ENCODE data around the gene SPATA46.
A peak's percentile ranks its signal among the peaks of the same experiment; 100 is the strongest.
"Not testable (repeated sequence)": the region's sequence is repeated elsewhere in the genome, so short reads cannot be mapped to it uniquely, and the experiment has no call there.

The SPATA46 gene

DNA sequence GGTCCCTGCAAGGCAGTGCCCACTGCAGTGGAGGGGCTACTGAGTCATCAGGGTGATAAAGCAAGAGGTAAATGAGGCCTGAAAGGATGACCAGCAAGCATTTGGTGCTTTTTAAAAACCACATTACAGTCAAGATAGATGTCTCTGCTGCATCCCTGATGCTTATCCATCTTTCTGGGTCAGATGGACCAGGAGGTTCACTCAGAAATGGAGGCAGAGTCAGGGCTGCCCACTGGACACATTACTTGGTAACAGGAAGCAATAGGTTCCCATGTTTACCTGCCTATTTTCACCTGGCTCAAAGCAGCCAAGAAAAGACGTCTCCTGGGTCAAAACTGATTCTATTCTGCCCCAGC is 3.6 kb downstream of the SPATA46 start:
- no peak for DNase-seq

DNA sequence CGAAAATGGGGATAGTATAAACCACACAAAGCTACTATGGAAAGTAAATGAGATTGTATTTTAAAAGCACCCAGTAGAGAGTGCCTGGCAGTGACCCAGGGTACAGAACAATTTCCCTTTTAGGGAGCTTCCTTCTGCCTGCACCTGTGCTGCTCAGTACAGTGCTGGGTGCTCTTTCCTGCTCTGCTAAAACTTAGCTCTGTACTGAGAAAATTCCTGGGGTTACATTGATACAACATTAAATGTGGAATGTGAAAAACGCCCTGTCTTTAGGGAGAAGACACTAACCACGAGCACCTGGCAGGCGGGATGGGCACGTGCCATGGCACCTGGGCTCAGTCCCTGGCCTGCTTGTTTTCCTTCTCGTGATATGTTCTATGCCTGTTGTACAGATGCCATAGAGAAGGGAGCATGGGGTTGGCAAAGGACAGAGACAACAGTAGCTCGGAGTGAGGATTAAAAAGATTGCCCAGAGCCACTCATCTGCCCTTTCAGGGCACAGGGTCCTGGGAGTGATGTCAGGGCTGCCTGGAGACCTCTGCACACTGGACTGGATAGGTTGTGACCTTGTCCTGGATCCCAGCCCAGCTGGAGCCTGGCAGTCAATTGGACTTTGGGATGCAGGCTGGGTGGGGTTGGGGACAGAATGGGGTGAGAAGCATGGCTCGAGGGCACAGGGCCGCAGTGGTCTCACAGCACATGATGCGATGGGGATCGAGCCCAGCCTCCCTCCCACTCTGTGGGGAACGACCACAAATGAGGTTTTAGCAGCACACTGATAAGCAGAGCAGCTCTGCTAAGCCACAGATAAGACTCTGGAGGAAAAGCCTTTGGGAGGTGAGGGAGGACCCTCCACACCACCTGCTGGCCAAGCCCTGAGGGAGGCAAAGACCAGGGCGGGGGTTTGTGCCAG is 4.2 kb downstream of the SPATA46 start:
- no peak for DNase-seq

DNA sequence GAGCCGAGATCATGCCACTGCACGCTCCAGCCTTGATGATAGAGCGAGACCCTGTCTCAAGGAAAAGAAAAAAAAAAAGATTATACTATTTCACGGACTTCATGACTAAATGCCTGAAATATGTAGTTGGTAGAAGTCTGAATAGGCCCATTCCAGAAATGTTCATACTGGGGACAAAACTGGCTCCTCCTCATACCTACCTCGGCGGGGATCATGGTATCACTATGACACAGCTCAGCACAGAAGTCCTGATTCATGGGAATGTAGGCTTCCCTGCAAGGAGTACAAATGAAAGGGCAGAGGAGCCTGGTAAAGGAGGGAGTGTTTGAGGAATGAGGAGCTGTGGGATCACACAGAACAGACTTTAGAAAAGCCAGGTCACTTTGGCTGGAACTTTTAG is 5.0 kb downstream of the SPATA46 start:
- no peak for DNase-seq

DNA sequence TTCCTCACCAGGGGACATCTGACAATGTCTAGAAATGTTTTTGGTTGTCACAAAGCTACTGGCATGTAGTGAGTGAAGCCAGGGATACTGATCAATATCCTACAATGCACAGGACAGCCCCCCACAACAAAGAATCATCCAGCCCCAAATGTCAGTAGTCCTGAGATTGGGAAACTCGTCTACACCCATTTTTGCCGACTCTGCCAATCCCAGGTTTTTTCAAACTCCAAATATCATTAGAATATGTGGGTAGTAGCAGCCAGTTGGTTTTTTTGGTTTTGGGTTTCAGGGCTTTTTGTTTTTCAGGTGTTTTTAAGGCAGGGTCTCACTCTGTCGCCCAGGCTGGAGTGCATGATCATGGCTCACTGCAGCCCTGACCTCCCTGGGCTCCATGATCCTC is 5.9 kb downstream of the SPATA46 start:
- DNase-seq, result no peak

DNA sequence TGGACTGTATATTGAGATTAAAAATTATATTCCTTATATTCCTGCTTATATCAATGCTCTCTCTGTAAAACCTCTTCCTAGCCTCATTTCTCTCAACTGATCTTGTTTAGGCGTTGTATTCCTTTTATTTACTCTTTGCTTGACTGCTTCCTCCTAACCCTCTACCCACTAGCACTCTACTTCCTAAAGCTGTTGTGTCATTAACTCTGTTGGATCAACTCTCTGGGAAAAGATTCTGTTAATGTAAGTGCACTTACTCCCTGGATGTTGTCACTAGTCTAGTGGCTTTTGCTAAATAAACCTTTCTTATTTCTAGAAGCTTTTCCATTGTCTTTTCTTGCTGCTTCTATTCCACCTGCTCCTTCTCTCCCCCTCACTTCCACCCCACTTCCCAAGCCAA is 6.5 kb downstream of the SPATA46 start:
- DNase-seq, result no peak

DNA sequence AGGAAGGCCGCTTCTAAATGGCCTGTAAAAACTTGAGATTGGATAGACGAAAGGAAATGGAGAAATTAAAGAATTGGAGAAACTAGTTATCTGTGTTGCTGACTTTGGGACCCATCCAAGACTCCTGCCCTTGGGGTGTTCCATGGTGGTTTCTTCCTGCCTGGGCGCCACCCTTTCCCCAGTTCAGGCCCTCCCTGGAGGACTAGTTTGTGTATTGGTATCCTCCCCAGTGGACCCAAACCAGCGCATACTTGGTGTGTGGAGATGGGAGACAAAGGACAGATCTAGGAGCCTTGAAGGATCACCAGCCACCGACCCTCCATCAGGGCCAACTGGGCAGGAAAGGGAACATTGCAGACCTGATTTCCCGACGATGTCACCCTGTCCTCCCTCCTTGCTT is 7.1 kb downstream of the SPATA46 start:
- DNase-seq, result no peak

DNA sequence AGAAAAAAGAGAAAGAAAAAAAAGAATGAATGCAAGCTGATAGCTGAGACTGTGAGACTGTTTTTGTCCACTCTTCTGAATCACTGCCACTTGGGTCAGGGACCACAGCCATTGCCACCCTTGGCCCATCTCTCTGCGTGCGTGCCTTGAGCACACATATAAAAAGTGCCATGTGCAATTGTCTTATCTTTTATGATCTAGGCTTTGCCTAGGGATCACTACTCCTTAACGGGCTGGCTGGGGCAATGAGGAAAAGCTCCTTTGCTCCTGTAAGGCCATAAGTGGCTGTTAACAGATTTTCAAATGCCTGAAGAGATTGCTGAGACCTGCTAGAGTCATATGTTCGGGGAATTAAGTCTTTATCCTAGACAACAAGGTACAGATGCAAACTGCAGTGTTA is 8.2 kb downstream of the SPATA46 start:
- no peak for DNase-seq

DNA sequence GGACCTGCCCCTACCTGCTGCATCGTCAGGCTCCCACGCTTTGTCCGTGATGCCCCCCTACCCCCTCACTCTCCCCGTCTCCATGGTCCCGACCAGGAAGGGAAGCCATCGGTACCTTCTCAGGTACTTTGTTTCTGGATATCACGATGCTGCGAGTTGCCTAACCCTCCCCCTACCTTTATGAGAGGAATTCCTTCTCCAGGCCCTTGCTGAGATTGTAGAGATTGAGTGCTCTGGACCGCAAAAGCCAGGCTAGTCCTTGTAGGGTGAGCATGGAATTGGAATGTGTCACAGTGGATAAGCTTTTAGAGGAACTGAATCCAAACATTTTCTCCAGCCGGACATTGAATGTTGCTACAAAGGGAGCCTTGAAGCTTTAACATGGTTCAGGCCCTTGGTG is 8.9 kb downstream of the SPATA46 start:
- DNase-seq, result no peak

DNA sequence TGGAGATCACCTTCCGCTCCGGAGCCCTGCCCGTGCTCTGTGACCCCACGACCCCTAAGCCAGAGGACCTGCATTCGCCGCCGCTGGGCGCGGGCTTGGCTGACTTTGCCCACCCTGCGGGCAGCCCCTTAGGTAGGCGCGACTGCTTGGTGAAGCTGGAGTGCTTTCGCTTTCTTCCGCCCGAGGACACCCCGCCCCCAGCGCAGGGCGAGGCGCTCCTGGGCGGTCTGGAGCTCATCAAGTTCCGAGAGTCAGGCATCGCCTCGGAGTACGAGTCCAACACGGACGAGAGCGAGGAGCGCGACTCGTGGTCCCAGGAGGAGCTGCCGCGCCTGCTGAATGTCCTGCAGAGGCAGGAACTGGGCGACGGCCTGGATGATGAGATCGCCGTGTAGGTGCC is 9.6 kb downstream of the SPATA46 start:
- DNase-seq, result no peak

DNA sequence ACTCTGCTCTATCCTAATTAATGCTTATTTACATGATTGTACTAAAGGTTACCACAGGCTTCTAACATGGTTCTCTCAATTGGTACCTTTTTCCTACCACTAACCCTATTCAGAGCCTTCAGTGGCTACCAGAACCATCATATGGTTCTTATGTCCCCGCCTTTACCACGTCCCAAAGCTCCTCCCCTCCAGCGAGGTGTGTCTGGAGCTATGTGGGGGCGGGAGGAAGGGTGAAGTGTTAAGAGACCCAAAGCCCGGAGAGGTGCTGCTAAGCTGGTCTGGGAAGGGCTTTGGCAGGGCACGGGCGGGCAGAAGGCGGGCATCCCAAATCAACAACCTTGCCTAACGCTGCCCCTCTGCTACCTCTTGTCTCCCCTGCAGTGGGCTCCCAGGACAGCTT is 10.0 kb downstream of the SPATA46 start:
- no peak for DNase-seq

DNA sequence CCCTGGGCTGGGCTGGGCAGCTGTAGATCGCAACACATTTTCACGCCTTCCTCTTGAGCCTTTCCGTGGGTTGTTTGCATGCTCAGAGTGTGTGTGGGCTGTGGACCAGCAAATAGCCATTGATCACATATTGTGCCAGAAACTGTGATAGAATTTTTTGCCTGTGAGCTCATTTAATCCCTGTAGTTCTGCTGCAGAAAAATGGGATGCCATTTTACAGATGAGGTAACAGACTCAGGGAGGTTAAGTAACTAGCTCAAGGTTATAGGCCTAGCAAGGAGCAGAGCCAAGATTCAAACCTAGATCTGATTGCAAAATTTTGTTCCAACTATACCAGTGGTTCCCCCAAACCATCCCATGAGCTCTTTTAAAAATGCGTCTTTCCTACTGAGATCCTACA is 10.5 kb downstream of the SPATA46 start:
- DNase-seq, result no peak

DNA sequence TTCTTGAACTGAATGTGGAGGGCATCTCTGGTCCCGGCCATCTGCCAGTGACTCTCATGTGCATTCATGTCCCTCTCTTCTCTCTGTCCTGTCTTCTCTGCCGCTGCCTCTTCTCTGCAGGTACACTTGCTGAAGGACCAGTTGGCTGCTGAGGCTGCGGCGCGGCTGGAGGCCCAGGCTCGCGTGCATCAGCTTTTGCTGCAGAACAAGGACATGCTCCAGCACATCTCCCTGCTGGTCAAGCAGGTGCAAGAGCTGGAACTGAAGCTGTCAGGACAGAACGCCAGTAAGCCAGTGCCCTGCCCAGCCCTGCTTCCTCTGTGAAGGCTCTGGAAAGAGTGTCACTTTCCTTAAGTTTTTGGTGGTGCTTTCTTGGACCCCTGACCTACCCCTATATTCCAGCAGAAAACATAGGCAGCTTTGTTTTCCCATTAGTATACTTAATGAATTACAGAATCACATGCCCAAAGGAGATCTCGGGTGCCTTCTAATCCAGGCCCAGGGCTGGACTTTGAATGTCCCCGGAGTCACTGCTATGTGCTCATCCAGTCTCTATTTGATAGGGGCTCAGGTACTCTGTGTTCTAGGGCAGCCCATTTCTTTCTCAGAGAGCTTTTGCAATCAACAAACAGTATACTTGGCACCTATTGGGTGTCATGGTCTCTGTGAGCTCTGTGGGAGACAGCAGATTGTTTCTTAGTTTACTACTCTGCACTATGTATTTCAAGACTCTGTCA is 11.2 kb downstream of the SPATA46 start:
- no peak for DNase-seq

DNA sequence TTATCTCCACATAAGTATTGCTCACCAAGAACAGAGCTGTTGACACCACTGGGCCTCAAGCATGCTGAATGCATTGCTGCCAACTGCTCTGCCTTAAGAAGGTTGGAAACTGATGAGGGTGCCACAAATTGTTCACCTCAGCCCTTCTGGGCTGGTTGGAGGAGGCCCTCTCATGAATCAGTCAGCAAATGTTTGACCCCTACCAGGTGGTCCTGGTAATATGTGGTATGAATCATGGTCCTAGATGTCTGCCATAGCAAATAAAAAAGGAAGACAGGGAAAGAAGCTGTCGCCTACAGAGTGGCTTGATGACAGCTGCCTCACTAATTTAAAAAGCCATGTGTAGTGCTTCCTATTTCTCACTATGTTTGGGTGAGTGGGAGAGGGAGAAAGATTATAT is 12.2 kb downstream of the SPATA46 start:
- DNase-seq, result no peak

DNA sequence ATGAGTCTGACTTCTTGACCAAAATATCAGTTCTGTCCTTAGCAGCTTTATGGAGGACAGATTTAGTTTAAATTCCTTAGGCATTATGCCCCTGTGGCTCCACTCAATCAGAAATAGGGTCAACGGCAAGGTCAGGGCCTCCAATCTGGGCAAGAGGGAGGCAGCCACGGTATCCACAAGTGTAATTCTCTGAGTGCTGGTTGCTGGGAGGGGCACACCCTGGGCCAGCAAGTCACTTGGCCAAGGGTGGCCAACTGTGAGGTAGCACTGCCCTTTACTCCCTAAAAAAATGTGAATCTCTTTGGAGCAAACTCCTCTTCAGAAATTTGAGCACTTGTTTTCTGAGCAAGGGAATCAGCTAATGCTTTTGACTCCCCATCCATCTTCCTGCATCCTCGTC is 12.8 kb downstream of the SPATA46 start:
- no peak for DNase-seq

DNA sequence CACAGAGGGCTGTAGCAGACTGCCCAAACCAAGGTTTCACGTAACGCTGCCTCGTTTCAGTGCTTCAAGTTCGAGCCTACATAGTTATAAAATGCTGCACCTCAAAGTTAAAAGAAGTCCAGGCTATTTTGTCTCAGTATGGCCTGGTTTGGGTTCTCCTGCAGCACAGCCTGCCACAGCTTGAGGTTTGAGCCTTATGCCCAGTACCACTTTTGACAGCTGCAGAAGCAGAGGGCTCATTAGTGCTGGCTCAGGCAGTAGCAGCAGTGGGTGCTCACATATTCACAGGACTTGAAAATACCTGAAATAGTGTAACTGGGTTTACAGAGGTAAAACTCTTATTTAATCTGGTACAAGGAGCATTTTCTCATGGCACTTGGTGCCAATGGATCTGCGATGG is 15.3 kb downstream of the SPATA46 start:
- DNase-seq, result no peak

DNA sequence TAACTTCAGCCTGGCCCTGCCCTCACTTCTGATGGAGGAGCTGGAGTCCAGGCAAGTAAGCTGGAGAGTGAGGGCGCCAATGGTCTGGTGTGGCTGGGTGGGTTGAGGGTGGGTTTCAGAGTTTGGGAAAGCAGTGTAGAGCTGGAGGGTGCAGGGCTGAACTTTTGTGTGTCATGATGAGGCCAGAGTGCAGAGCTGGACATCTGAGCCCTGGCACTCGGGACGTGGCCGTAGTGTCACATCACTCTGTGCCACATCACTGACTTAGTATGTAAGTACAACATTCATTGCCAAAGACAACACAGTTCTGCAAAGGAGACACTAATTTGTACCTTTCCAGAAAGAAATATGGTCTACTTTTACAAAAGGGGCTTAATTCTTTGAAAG is 15.8 kb downstream of the SPATA46 start:
- DNase-seq, result no peak

DNA sequence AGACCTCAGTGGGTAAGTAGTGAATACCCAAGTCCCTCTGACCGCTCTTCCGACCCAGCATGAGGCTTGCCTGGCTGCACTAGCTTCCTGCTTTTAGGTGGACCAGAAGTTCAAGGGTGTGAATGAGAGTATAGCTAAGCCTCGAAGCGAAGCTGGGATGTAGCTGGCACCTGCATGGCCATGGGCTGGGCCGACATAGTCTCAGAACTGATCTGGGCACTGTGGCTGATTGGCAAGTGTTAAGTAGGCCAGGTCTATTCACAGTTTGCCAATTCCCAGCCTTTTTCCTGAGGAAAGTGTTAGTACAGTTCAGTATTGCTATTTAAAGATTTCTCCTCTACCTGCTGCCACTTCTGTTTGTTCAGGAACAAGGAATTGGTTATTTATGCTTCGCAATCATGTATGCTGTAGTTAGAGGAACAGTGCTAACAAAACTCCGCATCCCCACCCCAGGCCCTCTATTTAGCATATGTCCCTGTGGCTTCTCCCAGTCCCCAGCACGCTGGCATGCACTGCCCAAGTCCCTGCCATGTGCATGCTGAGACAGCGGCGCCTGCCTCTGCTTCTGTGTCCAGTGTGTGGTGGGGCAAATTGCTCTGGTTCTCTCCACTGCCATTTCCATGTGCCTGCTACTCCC is 16.3 kb downstream of the SPATA46 start:
- no peak for DNase-seq

DNA sequence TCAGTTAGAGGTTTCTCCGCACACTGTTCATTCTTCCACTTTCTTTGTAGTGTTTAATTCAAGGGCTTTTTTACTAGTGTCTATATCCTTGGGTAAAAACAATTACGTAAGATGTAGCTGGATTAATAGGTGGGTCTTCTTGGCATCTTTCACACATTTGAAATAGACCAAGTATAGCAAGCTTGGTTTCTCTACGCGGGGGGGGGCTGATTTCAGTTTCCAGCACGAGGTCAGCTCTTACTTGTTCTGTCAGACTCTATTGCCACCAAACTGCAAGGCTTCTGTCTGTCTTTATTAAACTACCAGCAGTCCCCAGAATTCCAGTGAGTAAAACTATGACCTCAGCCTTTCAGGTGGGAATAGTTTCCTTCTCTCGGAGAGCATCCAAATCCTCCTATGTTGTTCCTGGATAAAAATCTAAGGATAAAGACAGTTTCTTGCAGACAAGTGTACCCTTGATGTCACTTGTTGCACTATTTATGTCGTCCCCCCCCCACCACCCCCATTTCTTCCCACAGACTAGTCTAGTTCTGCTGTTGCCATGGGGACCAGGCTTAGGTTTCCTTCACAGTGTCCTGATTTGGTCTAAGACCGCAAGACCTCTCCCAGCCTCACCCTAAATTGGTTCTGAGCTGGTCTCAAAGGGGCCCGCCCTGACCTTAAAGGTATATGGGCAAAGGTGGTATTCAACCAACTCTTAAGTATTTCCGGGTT is 17.0 kb downstream of the SPATA46 start:
- no peak for DNase-seq

DNA sequence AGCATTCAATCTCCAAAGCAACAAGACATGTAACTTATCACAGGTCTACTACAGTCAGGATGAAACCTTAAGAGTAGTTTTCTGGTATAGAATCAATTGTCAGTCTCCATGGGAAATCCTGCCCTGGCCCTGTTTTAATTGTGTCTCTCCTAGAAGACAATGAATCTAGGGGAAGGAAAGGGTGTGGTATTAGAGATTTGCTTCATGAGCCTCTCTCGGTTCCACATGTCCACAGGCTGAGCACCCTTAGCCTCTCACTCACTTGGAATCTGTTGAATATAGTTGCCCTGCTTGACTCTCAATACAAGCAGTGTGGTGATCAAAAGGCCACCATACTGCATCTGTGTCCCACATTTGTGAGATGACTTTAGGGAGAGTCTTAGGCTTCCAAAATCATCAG is 17.7 kb downstream of the SPATA46 start:
- no peak for DNase-seq

DNA sequence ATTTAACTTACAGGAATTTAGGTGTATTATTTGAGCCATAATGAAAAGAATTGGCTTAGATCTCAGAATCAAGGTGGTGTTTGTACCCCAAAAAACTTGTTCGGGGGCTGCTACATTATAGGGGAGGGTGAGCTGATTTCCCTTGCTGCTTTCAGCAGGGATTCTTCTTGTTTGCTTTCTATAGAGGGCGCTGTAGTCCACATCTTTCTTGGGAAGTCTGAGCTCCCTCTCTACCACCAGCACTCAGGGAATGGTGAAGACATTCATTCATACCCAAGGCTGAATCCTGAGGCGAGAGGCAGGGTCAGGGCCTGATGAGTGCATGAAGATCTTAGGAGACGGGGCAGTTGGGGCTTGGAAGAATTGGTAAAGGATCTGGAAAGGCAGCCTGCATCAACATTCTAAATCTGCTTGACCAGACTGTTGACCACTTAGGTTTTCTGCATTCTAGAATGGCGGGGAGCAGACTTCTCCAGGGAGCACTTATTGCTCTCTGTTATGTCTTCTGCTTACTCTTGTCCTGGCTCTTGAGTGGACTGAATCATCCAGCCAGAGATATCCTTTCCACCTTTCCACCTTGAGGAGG is 18.9 kb downstream of the SPATA46 start:
- peak; percentile 13 for DNase-seq

DNA sequence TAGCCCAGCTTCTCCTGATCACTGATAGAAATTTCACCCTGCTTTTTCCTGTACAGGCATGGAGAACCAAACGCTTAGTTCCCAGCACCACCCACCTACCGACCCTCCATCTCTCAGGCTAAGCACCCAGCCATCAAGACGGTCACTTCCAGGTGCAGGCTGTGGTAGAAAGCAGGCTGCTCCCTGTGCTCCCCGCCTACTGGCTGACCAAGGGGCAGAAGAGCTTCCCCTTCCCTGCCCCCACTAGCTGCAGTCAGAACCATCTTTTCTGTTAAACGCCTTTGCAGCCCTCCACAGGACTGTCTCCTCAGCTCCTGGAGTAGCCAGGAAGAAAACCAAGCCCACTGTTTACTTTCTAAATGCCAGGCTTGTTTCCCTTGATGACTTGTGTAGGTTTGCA is 23.0 kb downstream of the SPATA46 start:
- no peak for DNase-seq

DNA sequence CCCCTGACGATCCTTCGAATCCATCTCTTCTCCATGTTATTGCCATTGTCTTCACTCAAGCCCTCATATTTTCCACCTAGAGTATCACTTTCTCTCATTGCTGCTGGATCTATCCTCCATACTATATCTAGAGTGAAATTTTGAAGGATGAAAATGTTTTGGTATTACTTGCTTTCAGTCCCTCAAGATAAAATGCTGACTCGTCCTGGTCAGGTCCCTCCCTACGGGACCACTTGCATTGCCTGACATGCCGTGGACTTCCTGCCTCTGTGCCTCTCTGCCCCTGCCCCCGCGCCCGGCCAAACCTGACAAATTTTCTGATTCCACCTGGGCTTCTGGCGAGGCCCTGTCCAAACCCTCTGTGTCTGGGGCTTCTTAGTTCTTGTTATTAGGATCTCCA is 23.6 kb downstream of the SPATA46 start:
- DNase-seq, result no peak

DNA sequence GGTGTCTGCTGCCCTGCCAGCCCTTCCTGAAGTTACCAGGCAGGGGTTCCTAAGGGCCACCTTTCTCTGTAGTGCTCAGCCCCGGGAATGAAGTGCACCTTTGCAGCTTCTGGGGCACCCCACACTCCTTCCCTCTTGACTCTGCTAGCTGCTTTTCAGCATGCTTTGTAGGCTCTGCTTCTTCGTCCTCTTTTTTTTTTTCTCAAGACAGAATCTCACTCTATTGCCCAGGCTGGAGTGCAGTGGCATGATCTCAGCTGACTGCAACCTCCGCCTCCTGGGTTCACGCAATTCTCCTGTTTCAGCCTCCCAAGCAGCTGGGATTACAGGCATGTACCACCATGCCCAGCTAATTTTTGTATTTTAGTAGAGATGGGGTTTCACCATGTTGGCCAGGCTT is 24.8 kb downstream of the SPATA46 start:
- not testable (repeated sequence) for DNase-seq
